Large intestine (tissue), 3 donors: ENCODE measurements around the gene ANO2. TPM values are rescaled to one million over a fixed set of nuclear protein-coding genes. Genes with fewer than 3 reads are reported as not detected.

Source experiments
- DNase-seq, 2 donors: peaks; one replicate each; pipeline versions ENCODE4 v3.0.0 to v3.0.0-alpha.2; 2013
- H3K27ac ChIP-seq: one replicate; pipeline ENCODE4 v1.5.1; 2013; ENCODE audit warnings: low read length
- H3K27me3 ChIP-seq: 2 replicates; pipeline ENCODE4 v1.6.1; 2013; ENCODE audit warnings: low read length; ENCODE audit not compliant: control insufficient read depth, insufficient read depth
- H3K36me3 ChIP-seq: 2 replicates; pipeline ENCODE4 v1.6.1; 2013; ENCODE audit warnings: low read length; ENCODE audit not compliant: control insufficient read depth, insufficient read depth
- H3K4me1 ChIP-seq: one replicate; pipeline ENCODE4 v1.6.1; 2013; ENCODE audit warnings: low read length; ENCODE audit not compliant: control insufficient read depth, insufficient read depth
- H3K4me3 ChIP-seq: one replicate; pipeline ENCODE4 v1.5.1; 2013; ENCODE audit warnings: low read length
- H3K9me3 ChIP-seq: one replicate; pipeline ENCODE4 v1.6.1; 2013; ENCODE audit warnings: mild to moderate bottlenecking, low read depth, low read length, moderate library complexity; ENCODE audit not compliant: control insufficient read depth
- WGBS: methylation state at CpG from one replicate; pipeline ENCODE4 v1.1.5; 2013; ENCODE audit warnings: low lambda C conversion rate; ENCODE audit not compliant: insufficient coverage; 5-methylcytosine and 5-hydroxymethylcytosine counted together
- polyA plus RNA-seq: library from polyadenylated mRNA; unstranded; fragments of 120-200 nt; gene quantifications from one replicate; pipeline ENCODE4 v1.2.1, GENCODE V29; 2013

Gene ANO2
- polyA plus RNA-seq, 1 donor, result 2.7 TPM

DNA sequence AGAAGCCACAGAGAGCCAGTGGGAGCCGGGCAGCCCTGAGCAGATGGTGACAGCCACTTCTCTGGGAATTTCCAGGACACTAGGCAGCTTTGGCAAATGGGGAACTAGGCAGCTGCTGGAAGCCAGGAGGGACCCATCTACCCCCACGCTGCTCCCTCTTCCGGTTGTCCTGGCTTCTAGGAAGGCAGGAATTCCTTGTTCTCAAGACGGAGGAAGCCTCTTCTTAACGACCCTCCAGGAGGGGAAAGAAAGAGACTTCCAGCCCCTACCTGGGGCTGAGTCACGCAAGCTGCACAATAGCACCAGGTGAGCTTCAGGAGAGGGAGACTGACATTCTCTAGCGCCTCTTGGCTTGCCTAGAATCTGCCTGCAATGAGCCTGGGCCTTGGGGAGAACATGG lies 141.5 kb downstream of the ANO2 start:
- Histone ChIP-seq H3K4me1 (no peaks in the 10 kb centered on the region), H3K36me3 (no peaks in the 10 kb centered on the region), H3K27me3 (peaks cover 20% of the 10 kb centered on the region), H3K4me3 (no peak overlapping the region), H3K9me3 (no peaks in the 10 kb centered on the region), H3K27ac (no peak overlapping the region)
- WGBS, result no CpG with 5 or more reads among the region's 7 CpGs
- DNase-seq, result no peak

GRCh38 chr12:5798242-5799015 lies 146.6 kb downstream of the ANO2 start:
- Histone ChIP-seq H3K4me3 (no peak overlapping the region), H3K36me3 (no peaks in the 10 kb centered on the region), H3K9me3 (no peaks in the 10 kb centered on the region), H3K27ac (no peak overlapping the region), H3K27me3 (peaks cover 6% of the 10 kb centered on the region), H3K4me1 (no peaks in the 10 kb centered on the region)
- no peak for DNase-seq
- no CpG with 5 or more reads among the region's 12 CpGs for WGBS

GRCh38 chr12:5797661-5798060 lies 147.4 kb downstream of the ANO2 start:
- Histone ChIP-seq H3K9me3 (no peaks in the 10 kb centered on the region), H3K27ac (no peak overlapping the region), H3K4me1 (no peaks in the 10 kb centered on the region), H3K36me3 (no peaks in the 10 kb centered on the region), H3K27me3 (peaks cover 3% of the 10 kb centered on the region), H3K4me3 (no peak overlapping the region)
- no peak for DNase-seq
- WGBS, result no CpG with 5 or more reads among the region's 9 CpGs

- no CpG with 5 or more reads among the region's 8 CpGs for WGBS
- no peaks in the 10 kb centered on the region for H3K9me3 ChIP-seq
- no peak overlapping the region for H3K27ac ChIP-seq
These were observed 148.2 kb downstream of the ANO2 start for GRCh38 chr12:5796959-5797225.

GRCh38 chr12:5796171-5796958 lies 148.7 kb downstream of the ANO2 start:
- Histone ChIP-seq H3K27me3 (peaks cover 2% of the 10 kb centered on the region), H3K9me3 (no peaks in the 10 kb centered on the region), H3K27ac (no peak overlapping the region), H3K36me3 (no peaks in the 10 kb centered on the region), H3K4me3 (no peak overlapping the region), H3K4me1 (no peaks in the 10 kb centered on the region)
- WGBS, result 92% methylated on average over 2 of the region's 14 CpGs
- DNase-seq, result peak; percentile 35 to 39

More at GRCh38 chr12:5796959-5797225, 148.2 kb downstream of the ANO2 start:
- Histone ChIP-seq H3K4me3 (no peak overlapping the region), H3K4me1 (no peaks in the 10 kb centered on the region), H3K36me3 (no peaks in the 10 kb centered on the region), H3K27me3 (no peaks in the 10 kb centered on the region)
- DNase-seq, result no peak

- Histone ChIP-seq H3K27ac (no peak overlapping the region), H3K27me3 (peaks cover 13% of the 10 kb centered on the region), H3K4me3 (no peak overlapping the region), H3K36me3 (no peaks in the 10 kb centered on the region), H3K9me3 (no peaks in the 10 kb centered on the region), H3K4me1 (no peaks in the 10 kb centered on the region)
- no peak for DNase-seq
- WGBS, result no CpG with 5 or more reads among the region's 4 CpGs
These were observed 150.9 kb downstream of the ANO2 start for GRCh38 chr12:5794156-5794555.

DNA sequence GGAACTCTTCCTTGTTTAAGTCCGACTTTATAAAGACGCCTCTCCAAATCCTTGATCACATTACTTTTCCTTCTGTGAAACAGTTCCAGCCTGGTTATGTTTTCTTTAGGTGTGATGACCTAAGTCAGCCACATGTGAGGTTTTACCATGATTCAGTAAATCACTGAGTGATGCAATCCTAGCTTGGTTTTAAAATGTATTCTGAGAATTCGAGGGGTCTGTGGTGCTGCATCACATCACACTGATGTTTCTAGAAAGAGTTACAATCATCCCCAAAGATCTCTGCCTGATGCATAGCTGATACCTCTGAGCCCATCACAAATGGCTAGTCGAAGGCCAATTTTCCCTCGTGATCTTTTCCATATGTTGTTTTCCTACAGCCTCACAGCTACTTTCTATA lies 152.7 kb downstream of the ANO2 start:
- H3K4me3 ChIP-seq, result no peak overlapping the region
- H3K4me1 ChIP-seq, result no peaks in the 10 kb centered on the region
- H3K27ac ChIP-seq, result no peak overlapping the region
- WGBS, result 86% methylated on average over 4 of the region's 5 CpGs
- no peak for DNase-seq
- peaks cover 15% of the 10 kb centered on the region for H3K27me3 ChIP-seq
- H3K36me3 ChIP-seq, result no peaks in the 10 kb centered on the region
- H3K9me3 ChIP-seq, result no peaks in the 10 kb centered on the region

- H3K27ac ChIP-seq, result no peak overlapping the region
- H3K27me3 ChIP-seq, result peaks cover 15% of the 10 kb centered on the region
- no peak overlapping the region for H3K4me3 ChIP-seq
- H3K36me3 ChIP-seq, result no peaks in the 10 kb centered on the region
- no peaks in the 10 kb centered on the region for H3K4me1 ChIP-seq
- no peak for DNase-seq
- no peaks in the 10 kb centered on the region for H3K9me3 ChIP-seq
- WGBS, result no CpG with 5 or more reads among the region's 7 CpGs
These were observed 155.5 kb downstream of the ANO2 start for GRCh38 chr12:5789469-5789968.

GRCh38 chr12:5787828-5788227 lies 157.2 kb downstream of the ANO2 start:
- H3K9me3 ChIP-seq, result no peaks in the 10 kb centered on the region
- WGBS, result no CpG with 5 or more reads among the region's 5 CpGs
- H3K4me3 ChIP-seq, result no peak overlapping the region
- H3K4me1 ChIP-seq, result no peaks in the 10 kb centered on the region
- DNase-seq, result no peak
- peaks cover 15% of the 10 kb centered on the region for H3K27me3 ChIP-seq
- H3K36me3 ChIP-seq, result no peaks in the 10 kb centered on the region
- no peak overlapping the region for H3K27ac ChIP-seq

- DNase-seq, result no peak
- no peaks in the 10 kb centered on the region for H3K9me3 ChIP-seq
- no peaks in the 10 kb centered on the region for H3K36me3 ChIP-seq
- WGBS, result no CpG with 5 or more reads among the region's 5 CpGs
- peaks cover 9% of the 10 kb centered on the region for H3K27me3 ChIP-seq
- no peak overlapping the region for H3K27ac ChIP-seq
- no peak overlapping the region for H3K4me3 ChIP-seq
- no peaks in the 10 kb centered on the region for H3K4me1 ChIP-seq
These were observed 159.5 kb downstream of the ANO2 start for GRCh38 chr12:5785601-5786000.
